IPS-18c (cell line): Measurements from ENCODE around the gene MRPL43.

Experiments used
- H3K4me3 ChIP-seq: 2 replicates; pipeline ENCODE4 v1.7.0; 2013; ENCODE audit warnings: low read depth, mild to moderate bottlenecking, low read length, moderate library complexity; ENCODE audit not compliant: insufficient read depth
- H3K9me3 ChIP-seq: one replicate; pipeline ENCODE4 v1.6.1; 2013; ENCODE audit warnings: mild to moderate bottlenecking, low read length, moderate library complexity; ENCODE audit not compliant: control insufficient read depth, insufficient read depth

The MRPL43 gene

DNA sequence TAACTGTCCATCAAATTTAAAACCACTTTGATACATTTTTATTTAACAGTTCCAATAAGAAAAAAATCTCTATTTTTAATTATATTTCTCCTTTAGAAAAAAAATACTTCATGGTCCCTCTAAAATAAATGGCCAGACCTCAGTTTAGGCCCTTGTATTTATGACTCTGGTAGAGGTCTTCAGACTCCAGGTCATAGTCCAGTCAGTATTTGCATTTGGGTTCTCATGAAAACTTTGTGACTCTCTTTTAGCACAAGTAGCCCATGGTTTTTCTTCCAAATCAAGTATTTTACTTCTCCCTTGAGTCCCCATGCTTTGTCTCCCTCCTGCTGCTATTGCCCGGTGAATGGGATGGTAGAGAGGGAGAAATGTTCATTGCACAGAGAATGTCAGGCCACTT, 23.5 kb downstream of the MRPL43 start:
- Histone ChIP-seq H3K9me3 (no peaks in the 10 kb centered on the region), H3K4me3 (no peak overlapping the region)

- Histone ChIP-seq H3K4me3 (no peak overlapping the region), H3K9me3 (no peaks in the 10 kb centered on the region)
These were observed 24.8 kb downstream of the MRPL43 start for GRCh38 chr10:100962351-100963080.

- Histone ChIP-seq H3K4me3 (no peak overlapping the region), H3K9me3 (no peaks in the 10 kb centered on the region)
These were observed 27.0 kb downstream of the MRPL43 start for GRCh38 chr10:100960251-100960650.

GRCh38 chr10:100948916-100949315, 38.4 kb downstream of the MRPL43 start:
- H3K9me3 ChIP-seq: no peaks in the 10 kb centered on the region
- H3K4me3 ChIP-seq: no peak overlapping the region

- Histone ChIP-seq H3K4me3 (no peak overlapping the region), H3K9me3 (no peaks in the 10 kb centered on the region)
These were observed 41.5 kb downstream of the MRPL43 start for GRCh38 chr10:100945754-100946153.

- no peaks in the 10 kb centered on the region for H3K9me3 ChIP-seq
These were observed 43.8 kb downstream of the MRPL43 start for GRCh38 chr10:100943508-100943907.

GRCh38 chr10:100942229-100942628, 45.1 kb downstream of the MRPL43 start:
- Histone ChIP-seq H3K9me3 (no peaks in the 10 kb centered on the region), H3K4me3 (no peak overlapping the region)

More at GRCh38 chr10:100943508-100943907, 43.8 kb downstream of the MRPL43 start:
- no peak overlapping the region for H3K4me3 ChIP-seq

GRCh38 chr10:100939763-100940344, 47.4 kb downstream of the MRPL43 start:
- no peaks in the 10 kb centered on the region for H3K9me3 ChIP-seq
- no peak overlapping the region for H3K4me3 ChIP-seq
